GM12801 (cell line): Measurements from ENCODE around the gene SURF1.

ENCODE experiments used
- TF ChIP-seq, protein P1 (sequence below): IDR thresholded peaks from one replicate; pipeline ENCODE4 v1.5.1; 2011; ENCODE audit warnings: control low read depth; ENCODE audit not compliant: insufficient read length; ENCODE audit errors: extremely low read depth

Gene SURF1

DNA sequence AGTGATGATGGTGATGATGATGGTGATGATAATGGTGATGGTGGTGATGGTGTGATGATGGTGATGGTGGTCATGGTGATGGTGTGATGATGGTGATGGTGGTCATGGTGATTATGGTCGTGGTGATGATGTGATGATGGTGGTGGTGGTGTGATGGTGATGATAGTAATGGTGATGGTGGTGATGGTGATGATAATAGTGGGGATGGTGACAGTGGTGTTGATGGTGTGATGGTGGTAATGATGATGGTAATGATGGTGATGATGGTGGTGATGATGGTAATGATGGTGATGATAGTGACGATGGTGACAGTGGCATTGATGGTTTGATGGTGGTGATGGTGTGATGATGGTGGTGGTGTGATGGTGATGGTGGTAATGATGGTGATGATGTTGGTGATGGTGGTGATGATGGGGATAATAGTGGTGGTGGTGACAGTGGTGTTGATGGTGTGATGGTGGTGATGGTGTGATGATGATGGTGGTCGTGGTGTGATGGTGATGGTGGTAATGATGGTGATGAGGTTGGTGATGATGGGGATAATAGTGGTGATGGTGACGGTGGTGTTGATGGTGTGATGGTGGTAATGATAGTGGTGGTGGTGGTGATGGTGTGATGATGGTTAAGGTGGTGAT is 26.3 kb upstream of the SURF1 start:
- TF ChIP-seq, protein P1, sequence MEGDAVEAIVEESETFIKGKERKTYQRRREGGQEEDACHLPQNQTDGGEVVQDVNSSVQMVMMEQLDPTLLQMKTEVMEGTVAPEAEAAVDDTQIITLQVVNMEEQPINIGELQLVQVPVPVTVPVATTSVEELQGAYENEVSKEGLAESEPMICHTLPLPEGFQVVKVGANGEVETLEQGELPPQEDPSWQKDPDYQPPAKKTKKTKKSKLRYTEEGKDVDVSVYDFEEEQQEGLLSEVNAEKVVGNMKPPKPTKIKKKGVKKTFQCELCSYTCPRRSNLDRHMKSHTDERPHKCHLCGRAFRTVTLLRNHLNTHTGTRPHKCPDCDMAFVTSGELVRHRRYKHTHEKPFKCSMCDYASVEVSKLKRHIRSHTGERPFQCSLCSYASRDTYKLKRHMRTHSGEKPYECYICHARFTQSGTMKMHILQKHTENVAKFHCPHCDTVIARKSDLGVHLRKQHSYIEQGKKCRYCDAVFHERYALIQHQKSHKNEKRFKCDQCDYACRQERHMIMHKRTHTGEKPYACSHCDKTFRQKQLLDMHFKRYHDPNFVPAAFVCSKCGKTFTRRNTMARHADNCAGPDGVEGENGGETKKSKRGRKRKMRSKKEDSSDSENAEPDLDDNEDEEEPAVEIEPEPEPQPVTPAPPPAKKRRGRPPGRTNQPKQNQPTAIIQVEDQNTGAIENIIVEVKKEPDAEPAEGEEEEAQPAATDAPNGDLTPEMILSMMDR: no peak

DNA sequence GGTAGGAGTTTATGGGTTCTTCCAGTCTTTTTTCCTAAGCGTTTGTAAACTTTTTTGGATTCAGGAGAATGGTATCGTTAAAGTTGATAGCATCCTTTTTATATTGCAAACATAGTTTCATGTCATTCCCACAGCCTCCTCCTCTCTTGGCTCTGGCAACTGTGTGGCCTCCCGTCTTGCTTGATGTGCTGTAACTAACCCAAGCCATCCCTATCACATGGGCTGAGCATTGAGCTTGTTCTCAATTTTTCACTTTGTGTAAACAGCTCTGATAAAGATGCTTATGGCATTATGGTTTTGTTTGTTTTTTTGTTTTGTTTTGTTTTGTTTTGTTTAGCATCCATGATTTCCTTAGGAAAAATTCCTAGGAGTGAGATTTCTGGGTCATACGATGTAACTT is 24.4 kb upstream of the SURF1 start:
- TF ChIP-seq, protein P1: no peak

DNA sequence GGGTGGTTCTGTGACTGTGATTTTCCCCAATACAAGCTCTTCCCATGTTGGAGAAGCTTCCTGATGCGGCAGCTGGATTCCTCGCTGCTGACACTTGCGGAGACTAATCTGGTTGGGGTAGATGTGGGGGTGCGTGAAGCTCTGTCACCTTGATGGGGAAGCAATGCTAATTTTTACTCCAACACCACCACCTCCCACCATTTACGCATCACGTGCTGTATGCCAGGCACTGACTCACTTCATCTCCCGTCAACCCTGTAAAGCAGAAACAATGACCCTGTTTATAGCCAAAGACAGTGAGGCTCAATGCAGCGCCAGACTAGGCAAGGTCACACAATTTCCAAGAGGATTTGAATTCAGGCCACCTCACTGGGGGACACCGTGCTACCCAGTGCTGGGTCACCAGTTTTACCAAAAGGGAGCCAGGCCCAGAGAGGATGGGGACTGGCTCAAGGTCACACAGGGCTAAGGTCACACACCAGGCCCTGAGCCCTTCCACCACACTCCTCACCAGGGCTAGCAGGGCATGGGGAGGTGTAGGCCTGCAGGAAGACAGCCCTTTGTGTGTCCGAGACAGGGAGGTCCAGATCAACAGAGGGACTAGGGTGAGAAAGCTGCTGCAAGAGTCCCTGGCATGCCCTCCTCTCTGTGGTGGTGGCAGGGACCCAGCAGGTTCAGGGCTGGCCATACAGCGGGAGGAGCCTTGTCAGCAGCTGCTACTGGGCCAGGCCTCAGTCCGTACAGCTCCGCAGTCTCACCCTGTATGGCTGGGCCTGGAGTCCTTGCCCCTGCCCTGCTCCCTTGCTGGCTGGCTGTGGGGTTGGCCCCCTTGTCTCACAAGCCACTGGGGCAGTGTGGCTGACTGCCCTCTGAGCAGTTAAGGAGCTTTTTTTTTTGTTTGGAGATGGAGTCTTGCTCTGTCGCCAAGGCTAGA is 23.1 kb upstream of the SURF1 start:
- TF ChIP-seq, protein P1: no peak

DNA sequence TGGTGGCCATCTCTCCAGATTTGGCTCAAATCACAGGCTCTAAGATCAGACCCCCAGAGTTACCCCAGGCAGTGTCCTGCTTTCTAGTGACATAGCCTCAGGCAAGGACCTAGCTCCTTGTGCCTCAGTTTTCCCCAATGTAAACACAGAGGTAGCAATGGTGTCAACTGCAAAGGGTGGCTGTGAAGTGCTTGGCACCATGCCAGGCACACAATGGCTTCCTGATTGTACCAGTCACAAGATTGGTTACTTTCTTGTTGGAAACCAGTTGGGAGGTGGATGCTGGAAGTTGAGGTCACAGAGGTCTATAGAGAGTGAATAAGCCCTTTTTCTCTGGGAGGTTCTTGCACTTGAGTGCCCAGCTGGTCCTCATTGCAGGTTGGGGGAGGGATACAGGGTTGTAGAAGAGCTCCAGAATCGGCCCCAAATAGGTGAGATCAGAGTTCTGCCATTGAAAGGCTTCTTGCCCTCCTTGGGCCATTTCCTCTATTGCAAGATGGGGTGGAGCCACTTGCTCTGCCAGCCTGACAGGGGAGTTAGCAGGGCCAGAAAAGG is 22.2 kb upstream of the SURF1 start:
- TF ChIP-seq, protein P1: no peak

DNA sequence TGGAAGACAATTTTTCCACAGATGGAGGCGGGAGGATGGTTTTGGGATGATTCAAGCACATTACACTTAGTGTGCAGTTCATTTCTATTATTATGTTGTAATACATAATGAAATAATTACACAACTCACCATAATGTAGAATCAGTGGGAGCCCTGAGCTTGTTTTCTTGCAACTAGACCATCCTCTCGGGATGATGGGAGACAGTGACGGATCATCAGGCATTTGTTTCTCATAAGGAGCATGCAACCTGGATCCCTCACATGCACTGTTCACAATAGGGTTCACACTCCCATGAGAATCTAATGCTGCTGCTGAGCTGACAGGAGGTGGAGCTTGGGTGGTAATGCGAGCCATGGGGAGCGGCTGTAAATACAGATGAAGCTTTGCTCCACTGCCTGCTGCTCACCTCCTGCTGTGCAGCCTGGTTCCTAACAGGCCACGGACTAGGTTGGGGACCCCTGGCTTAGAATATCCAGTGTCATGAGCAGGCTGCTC is 21.5 kb upstream of the SURF1 start:
- TF ChIP-seq, protein P1: no peak

DNA sequence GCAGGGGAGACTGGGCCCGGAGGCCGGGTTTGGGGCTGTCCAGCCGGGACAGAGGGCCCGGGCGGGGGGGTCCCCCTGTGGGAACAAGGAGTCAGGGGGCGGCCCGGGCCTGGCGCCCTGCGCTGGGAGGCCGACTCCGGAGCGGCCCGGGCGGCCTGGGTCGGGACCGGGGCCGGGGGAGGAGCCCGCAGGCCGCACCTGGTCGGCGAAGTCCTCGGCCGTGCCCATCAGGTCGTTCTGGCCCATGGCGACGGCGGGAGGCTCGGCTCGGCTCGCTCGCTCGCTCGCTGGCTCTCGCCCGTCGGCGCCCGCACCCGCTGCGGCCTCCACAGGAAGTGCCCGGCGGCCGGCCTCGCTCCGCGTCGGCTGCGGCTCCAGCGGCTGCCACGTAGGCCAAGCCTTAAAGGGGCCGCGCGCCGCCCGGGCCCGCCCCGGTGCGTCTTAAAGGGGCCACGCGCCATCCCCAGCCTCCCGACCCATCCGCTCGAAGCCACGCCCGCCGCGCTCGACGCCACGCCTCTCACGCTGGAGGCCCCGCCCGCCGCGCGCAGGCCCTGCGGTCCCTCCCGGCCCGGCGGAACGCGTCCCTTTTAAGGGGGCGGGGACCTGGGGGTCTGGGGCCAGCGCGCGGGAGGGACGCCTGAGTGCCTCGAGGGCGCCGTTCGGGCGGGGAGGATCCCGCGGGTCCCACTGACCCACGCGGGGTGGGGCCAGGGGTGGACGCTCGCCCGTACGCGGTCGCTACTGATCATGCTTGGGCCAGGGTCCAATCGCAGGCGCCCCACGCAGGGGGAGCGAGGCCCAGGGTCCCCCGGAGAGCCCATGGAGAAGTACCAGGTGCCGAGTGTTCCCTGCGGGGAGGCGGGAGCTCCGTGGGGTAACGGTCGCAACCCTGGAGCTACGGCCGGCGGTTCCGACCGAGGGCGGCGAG is 19.7 kb upstream of the SURF1 start, which contains the start of the genes STKLD1 and SURF4:
STKLD1 (plus strand) TSS at position 643 of the 931 bp plus-strand sequence; CDS start at position 751, 108 bp downstream.
SURF4 (minus strand) TSS at position 337 of the 931 bp plus-strand sequence; CDS start at position 246, 91 bp downstream.
- TF ChIP-seq, protein P1: no peak
